ENCODE measurements around the gene PRAMEF2.
"Not testable (repeated sequence)": the region's sequence is repeated elsewhere in the genome, so short reads cannot be mapped to it uniquely, and the experiment has no call there.

DNA sequence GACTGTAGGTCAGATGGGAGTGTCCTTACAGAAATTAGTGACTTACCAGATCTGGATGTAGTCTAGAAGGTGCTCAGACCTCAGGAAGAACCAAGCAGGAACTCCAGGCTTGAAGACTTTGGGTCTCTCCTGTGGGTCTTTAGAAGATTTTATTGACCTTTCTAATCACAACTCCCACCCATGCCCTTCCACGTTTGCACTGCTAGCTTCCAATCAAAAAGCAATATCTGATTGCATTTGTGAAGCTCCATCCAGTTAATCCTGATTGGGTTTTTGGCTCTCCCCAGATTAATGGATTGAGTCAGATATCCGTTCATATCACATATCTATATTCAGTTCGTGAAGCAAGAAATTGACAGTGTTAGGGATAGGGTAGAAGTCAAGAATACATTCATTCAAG is 25.6 kb upstream of the PRAMEF2 start, which contains the start of gene PRAMEF11:
- not testable (repeated sequence) for TF ChIP-seq EZH2 (IDR thresholded peaks at IDR 0.05; ENCODE audit: low read length); CTCF (optimal IDR thresholded peaks at IDR 0.05 in 1 of 3, IDR thresholded peaks at IDR 0.05 in 1 of 3, conservative IDR thresholded peaks at IDR 0.05 in 1 of 3; ENCODE audit: extremely low read depth in 1 of 3, insufficient read depth in 2 of 3, low read length in 3 of 3)

Measured in keratinocyte (primary cell).